HepG2 (cell line): Measurements from ENCODE around the gene APOA1. TPM values are rescaled to one million over a fixed set of nuclear protein-coding genes. Genes with fewer than 3 reads are reported as not detected.

Experiments used
- ATF1 ChIP-seq: IDR thresholded peaks from 2 replicates; pipeline ENCODE4 v1.6.1; 2016; ENCODE audit warnings: mild to moderate bottlenecking, control low read depth
- CCAR2 ChIP-seq: fragments of 200-400 bp; formaldehyde crosslinking; optimal IDR thresholded peaks from 2 replicates; pipeline ENCODE3; 2018; ENCODE audit warnings: low read depth, mild to moderate bottlenecking, low read length, moderate library complexity
- CREB1 ChIP-seq, 2 experiments: fragments of 450-650 bp in 1 of 2; IDR thresholded peaks; 2 replicates each; pipeline ENCODE4 v1.6.1; 2016 to 2017; ENCODE audit warnings: control low read depth in 1 of 2, mild to moderate bottlenecking in 1 of 2, missing compliant biosample characterization in 1 of 2, missing genetic modification characterization in 1 of 2
- ERF ChIP-seq: IDR thresholded peaks from 2 replicates; pipeline ENCODE4 v1.6.1; 2018; ENCODE audit warnings: missing biosample characterization, missing genetic modification reagents
- IRF2 ChIP-seq: IDR thresholded peaks from 2 replicates; pipeline ENCODE4 v1.6.1; 2018; ENCODE audit warnings: missing genetic modification reagents, missing compliant biosample characterization
- KDM5B ChIP-seq: sonication (generic); formaldehyde crosslinking; IDR thresholded peaks from 2 replicates; pipeline ENCODE4 v1.4.0; 2020; ENCODE audit warnings: missing genetic modification reagents, mild to moderate bottlenecking, borderline replicate concordance
- KLF12 ChIP-seq: sonication (generic); formaldehyde crosslinking; IDR thresholded peaks from 2 replicates; pipeline ENCODE4 v1.4.0; 2020; ENCODE audit warnings: missing genetic modification reagents, borderline replicate concordance
- MEF2D ChIP-seq: sonication (generic); formaldehyde crosslinking; IDR thresholded peaks from 2 replicates; pipeline ENCODE4 v1.5.1; 2020; ENCODE audit warnings: mild to moderate bottlenecking, missing genetic modification reagents
- NCOA5 ChIP-seq: sonication (generic); formaldehyde crosslinking; IDR thresholded peaks from 2 replicates; pipeline ENCODE4 v1.4.0; 2020; ENCODE audit warnings: missing genetic modification reagents
- POLR2AphosphoS5 ChIP-seq: IDR thresholded peaks from 2 replicates; pipeline ENCODE4 v1.6.1; 2012; ENCODE audit warnings: low read depth, low read length
- TAF15 ChIP-seq: fragments of 200-400 bp; formaldehyde crosslinking; IDR thresholded peaks from one replicate; pipeline ENCODE4 v1.6.1; 2018; ENCODE audit warnings: mild to moderate bottlenecking, low read depth, low read length; ENCODE audit not compliant: poor library complexity, severe bottlenecking
- ZIK1 ChIP-seq: sonication (generic); formaldehyde crosslinking; IDR thresholded peaks from 2 replicates; pipeline ENCODE4 v1.5.0; 2020; ENCODE audit warnings: mild to moderate bottlenecking, low read depth, missing genetic modification reagents, borderline replicate concordance
- ZNF670 ChIP-seq: sonication (generic); formaldehyde crosslinking; IDR thresholded peaks from 2 replicates; pipeline ENCODE4 v1.8.0; 2022; ENCODE audit warnings: mild to moderate bottlenecking, missing genetic modification reagents, borderline replicate concordance
- ZNF674 ChIP-seq: sonication (generic); formaldehyde crosslinking; IDR thresholded peaks from 2 replicates; pipeline ENCODE4 v1.5.0; 2020; ENCODE audit warnings: low read depth, mild to moderate bottlenecking, missing genetic modification reagents
- ZNF724P ChIP-seq: sonication (generic); formaldehyde crosslinking; IDR thresholded peaks from 2 replicates; pipeline ENCODE4 v1.8.0; 2022; ENCODE audit warnings: missing genetic modification reagents, borderline replicate concordance
- ZNF761 ChIP-seq: sonication (generic); formaldehyde crosslinking; conservative IDR thresholded peaks from 2 replicates; pipeline ENCODE4 v1.4.0; 2020; ENCODE audit warnings: mild to moderate bottlenecking, missing genetic modification reagents
- ZNF790 ChIP-seq: sonication (generic); formaldehyde crosslinking; IDR thresholded peaks from 2 replicates; pipeline ENCODE4 v1.8.0; 2022; ENCODE audit warnings: missing genetic modification reagents, mild to moderate bottlenecking, borderline replicate concordance
- polyA plus RNA-seq, 8 experiments: library from polyadenylated mRNA; depleted of rRNA in 3 of 8; stranded (reverse) in 7 of 8; unstranded in 1 of 8; fragments of >200 nt; fragmentation: Illumina TruSeq in 4 of 8; extraction: Trizol in 4 of 8; gene quantifications; 2 replicates each; pipeline versions ENCODE4 v1.2.1 to v1.2.3, GENCODE V29; 2011 to 2016; ENCODE audit warnings: low read depth in 4 of 8, missing spikeins in 1 of 8, mixed read lengths in 1 of 8; ENCODE audit not compliant: insufficient read depth in 1 of 8
- total RNA-seq, 5 experiments: library from RNA; depleted of rRNA; stranded (reverse); fragments of >200 nt; fragmentation: Illumina TruSeq; extraction: Trizol; gene quantifications; 2 replicates each; pipeline ENCODE4 v1.2.3, GENCODE V29; 2016; ENCODE audit warnings: low read depth in 1 of 5
- TF ChIP-seq, protein P1 (sequence below): IDR thresholded peaks from 2 replicates; pipeline ENCODE4 v1.6.1; 2016; ENCODE audit warnings: missing biosample characterization, missing genetic modification reagents, low read depth
- TF ChIP-seq, protein P2 (sequence below): sonication (generic); formaldehyde crosslinking; IDR thresholded peaks from 2 replicates; pipeline ENCODE4 v1.8.1; 2023; ENCODE audit warnings: missing genetic modification reagents, inconsistent platforms, borderline replicate concordance
- TF ChIP-seq, protein P3 (sequence below): sonication (generic); formaldehyde crosslinking; IDR thresholded peaks from 2 replicates; pipeline ENCODE4 v1.8.0; 2023; ENCODE audit warnings: mild to moderate bottlenecking, missing genetic modification reagents
- TF ChIP-seq, protein P4 (sequence below): sonication (generic); formaldehyde crosslinking; conservative IDR thresholded peaks from 2 replicates; pipeline ENCODE4 v1.8.1; 2023; ENCODE audit warnings: missing genetic modification reagents
- TF ChIP-seq, protein P5 (sequence below): sonication (generic); formaldehyde crosslinking; IDR thresholded peaks from 2 replicates; pipeline ENCODE4 v1.4.0; 2020; ENCODE audit warnings: missing genetic modification reagents

The APOA1 gene
- total and polyA plus RNA-seq, 2 of the 13 experiments (the other 11 are each of a cell fraction or from before 2014, with no cell fraction given), result 1,973 to 5,485 TPM

DNA sequence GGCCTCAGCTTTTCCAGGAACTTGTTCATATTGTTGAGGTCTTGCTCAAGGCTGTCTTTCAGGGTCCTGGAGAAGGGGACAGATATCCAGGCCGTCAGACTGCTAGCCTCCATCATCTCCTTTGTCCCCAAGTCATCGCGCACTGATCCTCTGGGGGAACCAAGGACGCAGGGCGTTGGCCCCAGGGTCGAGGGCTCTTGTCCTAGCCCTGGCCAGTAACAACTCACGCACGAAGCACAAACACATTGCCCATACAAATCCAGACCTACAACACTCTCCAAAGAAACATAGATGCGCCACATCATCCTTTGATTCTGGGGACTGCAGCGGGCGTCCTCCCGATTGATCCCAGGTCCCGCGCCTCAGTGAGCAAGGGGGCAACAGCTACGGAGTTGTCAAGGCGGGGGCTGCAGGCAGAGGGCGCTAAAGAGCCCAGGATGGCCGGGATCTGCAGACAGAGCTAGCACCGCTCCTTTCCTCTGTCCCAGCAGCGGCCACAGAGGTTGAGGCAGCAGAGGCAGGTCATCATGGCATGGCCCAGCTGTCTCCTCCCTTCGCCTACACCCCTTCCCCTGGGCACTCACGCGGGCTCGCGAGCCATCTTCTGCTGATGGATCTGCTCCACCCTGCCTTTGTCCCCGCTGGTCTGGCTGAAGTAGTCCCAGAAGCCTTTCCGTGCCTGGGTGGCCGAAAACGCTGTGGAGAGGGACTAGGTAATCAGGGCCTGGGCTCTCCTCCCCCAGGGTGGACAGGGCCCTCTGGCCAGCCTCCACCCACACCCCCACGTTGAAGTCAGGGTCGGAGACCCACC, 46.2 kb downstream of the APOA1 start (continued):
- TF ChIP-seq, protein P1, sequence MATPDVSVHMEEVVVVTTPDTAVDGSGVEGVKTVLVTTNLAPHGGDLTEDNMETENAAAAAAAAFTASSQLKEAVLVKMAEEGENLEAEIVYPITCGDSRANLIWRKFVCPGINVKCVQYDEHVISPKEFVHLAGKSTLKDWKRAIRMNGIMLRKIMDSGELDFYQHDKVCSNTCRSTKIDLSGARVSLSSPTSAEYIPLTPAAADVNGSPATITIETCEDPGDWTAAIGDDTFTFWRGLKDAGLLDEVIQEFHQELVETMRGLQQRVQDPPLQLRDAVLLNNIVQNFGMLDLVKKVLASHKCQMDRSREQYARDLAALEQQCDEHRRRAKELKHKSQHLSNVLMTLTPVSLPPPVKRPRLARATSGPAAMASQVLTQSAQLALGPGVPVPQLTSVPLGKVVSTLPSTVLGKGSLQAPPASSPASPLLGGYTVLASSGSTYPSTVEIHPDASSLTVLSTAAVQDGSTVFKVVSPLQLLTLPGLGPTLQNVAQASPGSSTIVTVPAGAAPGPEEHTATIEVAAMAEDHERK (CRISPR knock-in tag), result no peak
- TF ChIP-seq ZNF790 (no peak), ZNF670 (CRISPR knock-in tag) (peak; percentile 60; the same call in 1 of the 2 replicates), CCAR2 (no peak), KDM5B (CRISPR knock-in tag) (peak; percentile 82; the same call in 1 of the 2 replicates), KLF12 (CRISPR knock-in tag) (peak; percentile 45; the same call in 1 of the 2 replicates), ERF (CRISPR knock-in tag) (no peak), NCOA5 (CRISPR knock-in tag) (no peak), MEF2D (peak; percentile 77; the same call in 1 of the 2 replicates), ZNF674 (no peak), IRF2 (CRISPR knock-in tag) (no peak), ZNF761 (CRISPR knock-in tag) (no peak), ZNF724P (CRISPR knock-in tag) (no peak), ATF1 (CRISPR knock-in tag) (no peak), CREB1 (IDR thresholded peaks at IDR 0.05) (no peak), CREB1 (CRISPR knock-in tag; IDR thresholded peaks at IDR 0.05) (no peak), ZIK1 (CRISPR knock-in tag) (no peak), POLR2AphosphoS5 (peak; percentile 68), TAF15 (no peak)
- TF ChIP-seq, protein P2, sequence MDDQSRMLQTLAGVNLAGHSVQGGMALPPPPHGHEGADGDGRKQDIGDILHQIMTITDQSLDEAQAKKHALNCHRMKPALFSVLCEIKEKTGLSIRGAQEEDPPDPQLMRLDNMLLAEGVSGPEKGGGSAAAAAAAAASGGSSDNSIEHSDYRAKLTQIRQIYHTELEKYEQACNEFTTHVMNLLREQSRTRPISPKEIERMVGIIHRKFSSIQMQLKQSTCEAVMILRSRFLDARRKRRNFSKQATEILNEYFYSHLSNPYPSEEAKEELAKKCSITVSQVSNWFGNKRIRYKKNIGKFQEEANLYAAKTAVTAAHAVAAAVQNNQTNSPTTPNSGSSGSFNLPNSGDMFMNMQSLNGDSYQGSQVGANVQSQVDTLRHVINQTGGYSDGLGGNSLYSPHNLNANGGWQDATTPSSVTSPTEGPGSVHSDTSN (CRISPR knock-in tag), result no peak
- TF ChIP-seq, protein P3, sequence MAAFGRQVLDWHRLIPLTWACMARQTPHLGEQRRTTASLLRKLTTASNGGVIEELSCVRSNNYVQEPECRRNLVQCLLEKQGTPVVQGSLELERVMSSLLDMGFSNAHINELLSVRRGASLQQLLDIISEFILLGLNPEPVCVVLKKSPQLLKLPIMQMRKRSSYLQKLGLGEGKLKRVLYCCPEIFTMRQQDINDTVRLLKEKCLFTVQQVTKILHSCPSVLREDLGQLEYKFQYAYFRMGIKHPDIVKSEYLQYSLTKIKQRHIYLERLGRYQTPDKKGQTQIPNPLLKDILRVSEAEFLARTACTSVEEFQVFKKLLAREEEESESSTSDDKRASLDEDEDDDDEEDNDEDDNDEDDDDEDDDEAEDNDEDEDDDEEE, result no peak
- TF ChIP-seq, protein P4, sequence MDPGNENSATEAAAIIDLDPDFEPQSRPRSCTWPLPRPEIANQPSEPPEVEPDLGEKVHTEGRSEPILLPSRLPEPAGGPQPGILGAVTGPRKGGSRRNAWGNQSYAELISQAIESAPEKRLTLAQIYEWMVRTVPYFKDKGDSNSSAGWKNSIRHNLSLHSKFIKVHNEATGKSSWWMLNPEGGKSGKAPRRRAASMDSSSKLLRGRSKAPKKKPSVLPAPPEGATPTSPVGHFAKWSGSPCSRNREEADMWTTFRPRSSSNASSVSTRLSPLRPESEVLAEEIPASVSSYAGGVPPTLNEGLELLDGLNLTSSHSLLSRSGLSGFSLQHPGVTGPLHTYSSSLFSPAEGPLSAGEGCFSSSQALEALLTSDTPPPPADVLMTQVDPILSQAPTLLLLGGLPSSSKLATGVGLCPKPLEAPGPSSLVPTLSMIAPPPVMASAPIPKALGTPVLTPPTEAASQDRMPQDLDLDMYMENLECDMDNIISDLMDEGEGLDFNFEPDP (CRISPR knock-in tag), result no peak; the same call in 1 of the 2 replicates
- TF ChIP-seq, protein P5, sequence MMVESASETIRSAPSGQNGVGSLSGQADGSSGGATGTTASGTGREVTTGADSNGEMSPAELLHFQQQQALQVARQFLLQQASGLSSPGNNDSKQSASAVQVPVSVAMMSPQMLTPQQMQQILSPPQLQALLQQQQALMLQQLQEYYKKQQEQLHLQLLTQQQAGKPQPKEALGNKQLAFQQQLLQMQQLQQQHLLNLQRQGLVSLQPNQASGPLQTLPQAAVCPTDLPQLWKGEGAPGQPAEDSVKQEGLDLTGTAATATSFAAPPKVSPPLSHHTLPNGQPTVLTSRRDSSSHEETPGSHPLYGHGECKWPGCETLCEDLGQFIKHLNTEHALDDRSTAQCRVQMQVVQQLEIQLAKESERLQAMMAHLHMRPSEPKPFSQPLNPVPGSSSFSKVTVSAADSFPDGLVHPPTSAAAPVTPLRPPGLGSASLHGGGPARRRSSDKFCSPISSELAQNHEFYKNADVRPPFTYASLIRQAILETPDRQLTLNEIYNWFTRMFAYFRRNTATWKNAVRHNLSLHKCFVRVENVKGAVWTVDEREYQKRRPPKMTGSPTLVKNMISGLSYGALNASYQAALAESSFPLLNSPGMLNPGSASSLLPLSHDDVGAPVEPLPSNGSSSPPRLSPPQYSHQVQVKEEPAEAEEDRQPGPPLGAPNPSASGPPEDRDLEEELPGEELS (CRISPR knock-in tag), result peak; percentile 44; the same call in 1 of the 2 replicates
